Heart left ventricle (tissue), 16 donors: ENCODE results near the gene ARHGAP15. TPM values are rescaled to one million over a fixed set of nuclear protein-coding genes. Genes with fewer than 3 reads are reported as not detected.
A peak's percentile ranks its signal among the peaks of the same experiment; 100 is the strongest.

Experiments
- ATAC-seq, 4 donors: fragments of 200-7000 bp; cut with Tn5 transposase; one replicate each; pipeline ENCODE4 v1.9.1; 2020 to 2022; ENCODE audit warnings: moderate library complexity in 4 of 4, mild to moderate bottlenecking in 3 of 4, moderate number of reproducible peaks in 1 of 4
- DNase-seq, 5 donors: peaks; one replicate each; pipeline ENCODE4 v3.0.0-alpha.2; 2020
- H3K27ac ChIP-seq, 12 donors: fragments of 200-600 bp; sonication (generic) in 4 of 12; one replicate each; pipeline versions ENCODE4 v1.5.0 to v1.8.0; 2016 to 2022; ENCODE audit warnings: mild to moderate bottlenecking in 2 of 12
- H3K27me3 ChIP-seq, 9 donors: fragments of 200-600 bp; sonication (generic) in 2 of 9; one replicate each; pipeline versions ENCODE4 v1.5.1 to v1.8.0; 2016 to 2022; ENCODE audit warnings: mild to moderate bottlenecking in 3 of 9
- H3K36me3 ChIP-seq, 9 donors: fragments of 200-600 bp; sonication (generic) in 2 of 9; one replicate each; pipeline versions ENCODE4 v1.5.0 to v1.8.0; 2018 to 2022; ENCODE audit warnings: mild to moderate bottlenecking in 2 of 9
- H3K4me1 ChIP-seq, 12 donors: fragments of 200-600 bp; sonication (generic) in 4 of 12; one replicate each; pipeline versions ENCODE4 v1.5.0 to v1.8.0; 2016 to 2022; ENCODE audit warnings: mild to moderate bottlenecking in 3 of 12
- H3K4me3 ChIP-seq, 12 donors: fragments of 200-600 bp; sonication (generic) in 4 of 12; one replicate each; pipeline versions ENCODE4 v1.5.0 to v1.8.0; 2017 to 2022; ENCODE audit warnings: mild to moderate bottlenecking in 9 of 12, moderate library complexity in 4 of 12
- H3K9me3 ChIP-seq, 12 donors: fragments of 200-600 bp; sonication (generic) in 4 of 12; one replicate each; pipeline versions ENCODE4 v1.5.0 to v1.8.0; 2016 to 2022; ENCODE audit warnings: mild to moderate bottlenecking in 1 of 12
- POLR2A ChIP-seq, 2 donors: fragments of 450-650 bp; IDR thresholded peaks; one replicate each; pipeline ENCODE4 v1.6.1; 2017; ENCODE audit warnings: antibody characterized with exemption in 2 of 2, mild to moderate bottlenecking in 2 of 2, moderate library complexity in 2 of 2
- WGBS, 4 donors: extraction: QIAGEN DNeasy Blood & Tissue Kit in 2 of 4; methylation state at CpG; one replicate each; pipeline versions ENCODE4 v1.1.5 to v1.1.7; 2013 to 2018; 5-methylcytosine and 5-hydroxymethylcytosine counted together
- intact Hi-C, 10 donors: fragments of 100-400 bp; cut with DNase I; formaldehyde crosslinking; loops; one replicate each; pipeline versions ENCODE4 v1.11.1 to v1.14.2; 2022
- polyA plus RNA-seq, 2 donors: library from polyadenylated mRNA; stranded (reverse); fragments of 200-250 nt; gene quantifications; one replicate each; pipeline ENCODE4 v1.2.3, GENCODE V29; 2013
- total RNA-seq, 9 donors: library from RNA; depleted of rRNA in 2 of 9; stranded (reverse); fragments of >200 nt in 2 of 9; fragmentation: NEBNext Ultra II Directional in 3 of 9; extraction: Animal tissue kit (Norgen Biotek cat#: 25700) in 3 of 9; gene quantifications; one replicate each; pipeline versions ENCODE4 v1.1.0 to v1.2.4, GENCODE V29; 2016 to 2023
- TF ChIP-seq, protein P1 (sequence below), 12 donors: fragments of 200-600 bp; sonication (generic) in 4 of 12; IDR thresholded peaks; one replicate each; pipeline versions ENCODE4 v1.5.0 to v1.8.0; 2018 to 2022; ENCODE audit warnings: antibody characterized with exemption in 12 of 12, mild to moderate bottlenecking in 5 of 12
- donor health status: ischemic (EF 13 %, LVEDD 7.1; RV severe dilation, severe dysfunction).
- donor health status: healthy with polysubstance abuse.
- donor health status: DM: no; HTN: yes; CAD: no.
- donor health status: DM: no; HTN: no; CAD: no.
- donor health status: ischemic (EF 25% LVEDD 6.9; RV normal size, moderate dysfunction).
- donor health status: ischemic (EF 25% LVEDD 5.7; RV mildly dilated, moderate dysfunction).
- donor health status: healthy.
- donor health status: DM: yes; HTN: yes; CAD: no.
- donor health status: ischemic (EF 35%, LVEDD 5.7; RV mildly dilated, moderate dysfunction).
- donor health status: nonischemic (EF 11% LVEDD 7.7; RV severe dilation, severe dysfunction).
- donor health status: DM: yes; HTN: yes; CAD: no.
- donor health status: PGD.
- donor health status: ischemic (EF 29% LVEDD 5.4; RV normal size, mild dysfunction).
- donor health status: nonischemic (EF 23%, LVEDD 6.1; RV moderate dilation, normal function).

The ARHGAP15 gene
- total and polyA plus RNA-seq, 11 donors, result 1.3 to 8.7 (median 3.3) TPM

- Histone ChIP-seq H3K27ac (no peak overlapping the region), H3K27me3 (no peaks in the 10 kb centered on the region), H3K4me3 (no peak overlapping the region), H3K9me3 (peaks cover 0 to 17% (median 0%) of the 10 kb centered on the region in 12 donors), H3K36me3 (no peaks in the 10 kb centered on the region), H3K4me1 (no peaks in the 10 kb centered on the region)
- intact Hi-C loops, result no loop called here
- TF ChIP-seq POLR2A (IDR thresholded peaks at IDR 0.05), result no peak
- TF ChIP-seq, protein P1, sequence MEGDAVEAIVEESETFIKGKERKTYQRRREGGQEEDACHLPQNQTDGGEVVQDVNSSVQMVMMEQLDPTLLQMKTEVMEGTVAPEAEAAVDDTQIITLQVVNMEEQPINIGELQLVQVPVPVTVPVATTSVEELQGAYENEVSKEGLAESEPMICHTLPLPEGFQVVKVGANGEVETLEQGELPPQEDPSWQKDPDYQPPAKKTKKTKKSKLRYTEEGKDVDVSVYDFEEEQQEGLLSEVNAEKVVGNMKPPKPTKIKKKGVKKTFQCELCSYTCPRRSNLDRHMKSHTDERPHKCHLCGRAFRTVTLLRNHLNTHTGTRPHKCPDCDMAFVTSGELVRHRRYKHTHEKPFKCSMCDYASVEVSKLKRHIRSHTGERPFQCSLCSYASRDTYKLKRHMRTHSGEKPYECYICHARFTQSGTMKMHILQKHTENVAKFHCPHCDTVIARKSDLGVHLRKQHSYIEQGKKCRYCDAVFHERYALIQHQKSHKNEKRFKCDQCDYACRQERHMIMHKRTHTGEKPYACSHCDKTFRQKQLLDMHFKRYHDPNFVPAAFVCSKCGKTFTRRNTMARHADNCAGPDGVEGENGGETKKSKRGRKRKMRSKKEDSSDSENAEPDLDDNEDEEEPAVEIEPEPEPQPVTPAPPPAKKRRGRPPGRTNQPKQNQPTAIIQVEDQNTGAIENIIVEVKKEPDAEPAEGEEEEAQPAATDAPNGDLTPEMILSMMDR (IDR thresholded peaks at IDR 0.05), result no peak
- ATAC-seq (no peak), DNase-seq (no peak)
Observed at GRCh38 chr2:143460382-143460781, 331.2 kb downstream of the ARHGAP15 start.

DNA sequence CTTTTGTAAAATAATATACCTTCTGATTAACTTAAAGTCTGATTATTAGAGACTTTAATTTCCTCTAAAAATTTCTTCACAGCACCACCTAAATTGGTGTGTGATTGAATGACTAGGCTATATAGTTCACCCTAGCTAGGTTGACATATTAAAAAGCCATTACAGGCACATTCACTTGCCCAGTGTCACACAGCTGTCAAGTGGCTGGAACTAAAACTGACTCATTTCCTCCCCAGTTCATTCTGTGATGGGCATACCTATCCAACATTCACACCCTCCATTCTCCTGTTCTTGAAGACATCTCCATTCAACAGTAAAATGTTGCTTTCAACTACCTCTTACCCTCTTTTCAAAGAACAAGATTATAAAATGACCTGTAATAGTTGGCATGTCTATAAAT, 334.5 kb downstream of the ARHGAP15 start:
- Histone ChIP-seq H3K27ac (peak overlapping the region in 2 of 12 donors; percentile 4 to 15), H3K4me1 (no peaks in the 10 kb centered on the region), H3K36me3 (no peaks in the 10 kb centered on the region), H3K9me3 (no peaks in the 10 kb centered on the region), H3K27me3 (no peaks in the 10 kb centered on the region), H3K4me3 (no peak overlapping the region)
- DNase-seq (no peak), ATAC-seq (no peak)
- TF ChIP-seq POLR2A (IDR thresholded peaks at IDR 0.05), result no peak
- TF ChIP-seq, protein P1 (IDR thresholded peaks at IDR 0.05), result no peak
- intact Hi-C loops, result no loop called here

DNA sequence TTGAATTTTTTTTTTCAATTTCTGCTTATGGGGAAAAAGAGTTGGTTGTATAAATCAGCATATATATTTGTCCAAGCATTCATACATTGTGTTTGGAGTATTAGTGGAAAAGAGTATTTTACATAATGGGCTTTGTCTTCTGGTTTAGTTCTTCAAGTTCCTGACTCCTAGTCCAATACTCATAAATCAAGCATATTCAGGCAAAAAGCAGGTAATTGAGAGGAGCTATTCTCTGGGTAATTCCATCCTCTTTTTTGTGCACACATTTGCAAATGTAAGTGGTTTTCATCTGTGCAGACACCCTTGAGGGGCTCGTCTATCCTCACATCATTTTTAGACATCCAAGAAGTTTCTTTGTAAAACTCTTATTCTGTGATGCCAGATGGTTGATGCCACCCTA, 337.2 kb downstream of the ARHGAP15 start:
- Histone ChIP-seq H3K9me3 (no peaks in the 10 kb centered on the region), H3K36me3 (no peaks in the 10 kb centered on the region), H3K4me1 (no peaks in the 10 kb centered on the region), H3K4me3 (no peak overlapping the region), H3K27ac (no peak overlapping the region), H3K27me3 (no peaks in the 10 kb centered on the region)
- DNase-seq, result no peak
- intact Hi-C loops, result no loop called here
- no peak for ATAC-seq
- WGBS, 4 donors, result 68 to 85% (median 76%) methylated on average over 1 of the region's 1 CpG
- TF ChIP-seq POLR2A (IDR thresholded peaks at IDR 0.05), result no peak
- TF ChIP-seq, protein P1 (IDR thresholded peaks at IDR 0.05), result no peak

GRCh38 chr2:143467011-143467410, 337.8 kb downstream of the ARHGAP15 start:
- intact Hi-C loops, result no loop called here
- no peak for TF ChIP-seq POLR2A (IDR thresholded peaks at IDR 0.05)
- TF ChIP-seq, protein P1 (IDR thresholded peaks at IDR 0.05), result no peak
- ATAC-seq (no peak), DNase-seq (no peak)
- WGBS, 4 donors, result 87 to 91% (median 90%) methylated on average over 3 of the region's 3 CpGs
- Histone ChIP-seq H3K36me3 (no peaks in the 10 kb centered on the region), H3K4me3 (no peak overlapping the region), H3K27me3 (no peaks in the 10 kb centered on the region), H3K4me1 (no peaks in the 10 kb centered on the region), H3K9me3 (no peaks in the 10 kb centered on the region), H3K27ac (no peak overlapping the region)
